GM12891 (cell line): ENCODE results near the gene PRPF6.

Source experiments
- PAX5 ChIP-seq: IDR thresholded peaks from 2 replicates; pipeline ENCODE4 v1.6.1; 2011; ENCODE audit warnings: low read length, moderate library complexity, mild to moderate bottlenecking; ENCODE audit not compliant: insufficient read depth, severe bottlenecking
- POLR2A ChIP-seq: IDR thresholded peaks from 2 replicates; pipeline ENCODE4 v1.6.1; 2011; ENCODE audit warnings: low read depth, low read length, control low read depth
- POLR2AphosphoS5 ChIP-seq: IDR thresholded peaks from 2 replicates; pipeline ENCODE4 v1.6.1; 2011; ENCODE audit warnings: low read depth, low read length, control low read depth
- POU2F2 ChIP-seq: IDR thresholded peaks from 2 replicates; pipeline ENCODE4 v1.6.1; 2011; ENCODE audit warnings: low read depth, mild to moderate bottlenecking, control low read depth, low read length, moderate library complexity
- TAF1 ChIP-seq: IDR thresholded peaks from 2 replicates; pipeline ENCODE4 v1.6.1; 2011; ENCODE audit warnings: low read depth, low read length, control low read depth

- no peak for TF ChIP-seq POLR2AphosphoS5
- no peak for TF ChIP-seq POLR2A
- TF ChIP-seq TAF1: no peak
- TF ChIP-seq PAX5: no peak
- TF ChIP-seq POU2F2: no peak
These were observed 16.5 kb upstream of the PRPF6 start for GRCh38 chr20:63964412-63964811.
